B cell (primary cell): Measurements from ENCODE around the gene RAB17. TPM values are rescaled to one million over a fixed set of nuclear protein-coding genes. Genes with fewer than 3 reads are reported as not detected.

ENCODE experiments used
- ATAC-seq: fragments of 200-7000 bp; cut with Tn5 transposase; one replicate; pipeline ENCODE4 v1.10.0; 2021; ENCODE audit warnings: low read depth, mild to moderate bottlenecking, moderate number of reproducible peaks, moderate library complexity
- CTCF ChIA-PET: fragments of 350-600 bp; sonication (Branson Sonifier 250); formaldehyde crosslinking; loops from one replicate; lab custom pipeline; 2021; ENCODE audit warnings: antibody characterized with exemption, inconsistent platforms; lab: Charles Lee
- POLR2A ChIA-PET: fragments of 350-600 bp; sonication (Branson Sonifier 250); formaldehyde crosslinking; loops from one replicate; lab custom pipeline; 2021; ENCODE audit warnings: antibody characterized with exemption; lab: Charles Lee
- DNase-seq: peaks from one replicate; pipeline ENCODE4 v3.0.0; 2013
- H2AFZ ChIP-seq: 2 replicates; pipeline ENCODE4 v1.6.1; 2012; ENCODE audit warnings: mild to moderate bottlenecking, low read depth, low read length; ENCODE audit not compliant: insufficient read depth, poor library complexity, severe bottlenecking
- H3K27ac ChIP-seq, 2 donors: 1 replicate in 1 of 2; 2 replicates in 1 of 2; pipeline ENCODE4 v1.5.1; 2012 to 2013; ENCODE audit warnings: low read length in 2 of 2, mild to moderate bottlenecking in 2 of 2, moderate library complexity in 1 of 2
- H3K27me3 ChIP-seq, 4 experiments: fragments of 200-600 bp in 1 of 4; sonication (generic) in 1 of 4; replicated peaks in 1 of 4; 1 replicate in 2 of 4; 2 replicates in 2 of 4; pipeline versions ENCODE4 v1.6.1 to v1.7.0; 2013 to 2016; ENCODE audit warnings: low read length in 3 of 4, mild to moderate bottlenecking in 2 of 4, mixed read lengths in 1 of 4, moderate library complexity in 1 of 4; ENCODE audit not compliant: insufficient read depth in 4 of 4, control insufficient read depth in 3 of 4; ENCODE audit errors: control extremely low read depth in 1 of 4
- H3K36me3 ChIP-seq, 2 experiments: replicated peaks in 1 of 2; 1 replicate in 1 of 2; 2 replicates in 1 of 2; pipeline versions ENCODE4 v1.6.1 to v1.7.1; 2013; ENCODE audit warnings: low read length in 1 of 2; ENCODE audit not compliant: insufficient read depth in 2 of 2, control insufficient read depth in 1 of 2; ENCODE audit errors: control extremely low read depth in 1 of 2, extremely low read depth in 1 of 2
- H3K4me1 ChIP-seq, 2 donors: fragments of 200-600 bp in 1 of 2; sonication (generic) in 1 of 2; 1 replicate in 1 of 2; 2 replicates in 1 of 2; pipeline versions ENCODE4 v1.5.1 to v1.6.1; 2013 to 2017; ENCODE audit warnings: low read length in 2 of 2; ENCODE audit not compliant: control insufficient read depth in 2 of 2, insufficient read depth in 2 of 2
- H3K4me2 ChIP-seq: replicated peaks from 2 replicates; pipeline ENCODE3; 2012; ENCODE audit warnings: mild to moderate bottlenecking, low read depth, low read length; ENCODE audit not compliant: poor library complexity, severe bottlenecking
- H3K4me3 ChIP-seq, 5 experiments: fragments of 200-600 bp in 1 of 5; sonication (generic) in 1 of 5; 1 replicate in 3 of 5; 2 replicates in 2 of 5; pipeline versions ENCODE4 v1.5.1 to v1.7.0; 2011 to 2016; ENCODE audit warnings: low read length in 4 of 5, mild to moderate bottlenecking in 4 of 5, low read depth in 2 of 5, control low read depth in 1 of 5, moderate library complexity in 1 of 5; ENCODE audit not compliant: insufficient read depth in 1 of 5; ENCODE audit errors: control extremely low read depth in 1 of 5, extremely low read depth in 1 of 5
- H3K79me2 ChIP-seq: fragments of 200-600 bp; sonication (generic); one replicate; pipeline ENCODE4 v1.6.0; 2016; ENCODE audit warnings: low read length; ENCODE audit not compliant: control insufficient read depth, insufficient read depth
- H3K9ac ChIP-seq: fragments of 200-600 bp; sonication (generic); 2 replicates; pipeline ENCODE4 v1.6.1; 2017; ENCODE audit warnings: mild to moderate bottlenecking, low read length, moderate library complexity
- H3K9me3 ChIP-seq, 3 donors: one replicate each; pipeline versions ENCODE4 v1.6.1 to v1.7.1; 2013; ENCODE audit warnings: low read length in 2 of 3; ENCODE audit not compliant: control insufficient read depth in 2 of 3, insufficient read depth in 1 of 3; ENCODE audit errors: control extremely low read depth in 1 of 3
- H4K20me1 ChIP-seq: 2 replicates; pipeline ENCODE4 v1.6.0; 2012; ENCODE audit warnings: mild to moderate bottlenecking, low read length; ENCODE audit not compliant: insufficient read depth, control insufficient read depth, poor library complexity, severe bottlenecking
- H3K27ac Mint-ChIP-seq: one replicate; pipeline ENCODE4 v1.8.0; 2021; ENCODE audit warnings: mixed read lengths
- H3K27me3 Mint-ChIP-seq: one replicate; pipeline ENCODE4 v1.8.0; 2021; ENCODE audit warnings: mixed read lengths
- H3K4me1 Mint-ChIP-seq: one replicate; pipeline ENCODE4 v1.8.0; 2021; ENCODE audit warnings: mixed read lengths
- H3K4me3 Mint-ChIP-seq: one replicate; pipeline ENCODE4 v1.8.0; 2021; ENCODE audit warnings: mixed read lengths
- H3K9me3 Mint-ChIP-seq: one replicate; pipeline ENCODE4 v1.8.0; 2022; ENCODE audit warnings: mixed read lengths; ENCODE audit not compliant: insufficient read depth
- EZH2 ChIP-seq: IDR thresholded peaks from 2 replicates; pipeline ENCODE4 v1.6.1; 2012; ENCODE audit warnings: borderline replicate concordance, low read depth, mild to moderate bottlenecking, moderate library complexity, low read length; ENCODE audit not compliant: insufficient read depth, poor library complexity, severe bottlenecking
- WGBS: methylation state at CpG from one replicate; pipeline ENCODE4 v1.1.5; 2013; ENCODE audit warnings: missing lambda C conversion rate; ENCODE audit not compliant: insufficient coverage; 5-methylcytosine and 5-hydroxymethylcytosine counted together
- intact Hi-C: fragments of 100-400 bp; cut with micrococcal nuclease; formaldehyde crosslinking; loops from one replicate; pipeline ENCODE4 v1.10.0; 2022
- polyA plus RNA-seq: library from polyadenylated mRNA; depleted of rRNA; stranded (reverse); fragments of >200 nt; gene quantifications from 2 replicates; pipeline ENCODE4 v1.2.3, GENCODE V29; 2012
- total RNA-seq, 2 donors: library from RNA; stranded (reverse); fragments of 120-200 nt in 1 of 2; gene quantifications; 1 replicate in 1 of 2; 2 replicates in 1 of 2; pipeline versions ENCODE4 v1.2.3 to v1.2.4, GENCODE V29; 2013 to 2022
- TF ChIP-seq, protein P1 (sequence below): fragments of 200-600 bp; IDR thresholded peaks from one replicate; pipeline ENCODE4 v1.8.0; 2022; ENCODE audit warnings: antibody characterized with exemption, mild to moderate bottlenecking

RAB17 gene
- total and polyA plus RNA-seq, 2 donors (not counting 1 experiment from before 2014, with no cell fraction given) = not detected

- ATAC-seq (no peak), DNase-seq (no peak)
- no peaks in the 10 kb centered on the region for H3K79me2 ChIP-seq
- H3K4me1 Mint-ChIP-seq = no peaks in the 10 kb centered on the region
- H3K9ac ChIP-seq = no peak overlapping the region
- no peak overlapping the region for H3K4me3 ChIP-seq
- TF ChIP-seq EZH2 = no peak
- TF ChIP-seq, protein P1, sequence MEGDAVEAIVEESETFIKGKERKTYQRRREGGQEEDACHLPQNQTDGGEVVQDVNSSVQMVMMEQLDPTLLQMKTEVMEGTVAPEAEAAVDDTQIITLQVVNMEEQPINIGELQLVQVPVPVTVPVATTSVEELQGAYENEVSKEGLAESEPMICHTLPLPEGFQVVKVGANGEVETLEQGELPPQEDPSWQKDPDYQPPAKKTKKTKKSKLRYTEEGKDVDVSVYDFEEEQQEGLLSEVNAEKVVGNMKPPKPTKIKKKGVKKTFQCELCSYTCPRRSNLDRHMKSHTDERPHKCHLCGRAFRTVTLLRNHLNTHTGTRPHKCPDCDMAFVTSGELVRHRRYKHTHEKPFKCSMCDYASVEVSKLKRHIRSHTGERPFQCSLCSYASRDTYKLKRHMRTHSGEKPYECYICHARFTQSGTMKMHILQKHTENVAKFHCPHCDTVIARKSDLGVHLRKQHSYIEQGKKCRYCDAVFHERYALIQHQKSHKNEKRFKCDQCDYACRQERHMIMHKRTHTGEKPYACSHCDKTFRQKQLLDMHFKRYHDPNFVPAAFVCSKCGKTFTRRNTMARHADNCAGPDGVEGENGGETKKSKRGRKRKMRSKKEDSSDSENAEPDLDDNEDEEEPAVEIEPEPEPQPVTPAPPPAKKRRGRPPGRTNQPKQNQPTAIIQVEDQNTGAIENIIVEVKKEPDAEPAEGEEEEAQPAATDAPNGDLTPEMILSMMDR = no peak
- no peaks in the 10 kb centered on the region for H3K4me1 ChIP-seq
- ChIA-PET CTCF (no interaction called here), POLR2A (no interaction called here)
- 72% methylated on average over 8 of the region's 11 CpGs for WGBS
- H3K4me2 ChIP-seq = no peak overlapping the region
- H3K27me3 ChIP-seq = no peaks in the 10 kb centered on the region
- no peaks in the 10 kb centered on the region for H3K9me3 ChIP-seq
- no peak overlapping the region for H2AFZ ChIP-seq
- H3K27me3 Mint-ChIP-seq = peaks cover 9% of the 10 kb centered on the region
- no peak overlapping the region for H3K27ac ChIP-seq
- H3K9me3 Mint-ChIP-seq = no peaks in the 10 kb centered on the region
- no peaks in the 10 kb centered on the region for H4K20me1 ChIP-seq
- no peaks in the 10 kb centered on the region for H3K36me3 ChIP-seq
- no peak overlapping the region for H3K4me3 Mint-ChIP-seq
- H3K27ac Mint-ChIP-seq = no peak overlapping the region
- intact Hi-C loops = no loop called here
Measured at GRCh38 chr2:237547841-237548416, 42.6 kb downstream of the RAB17 start.

DNA sequence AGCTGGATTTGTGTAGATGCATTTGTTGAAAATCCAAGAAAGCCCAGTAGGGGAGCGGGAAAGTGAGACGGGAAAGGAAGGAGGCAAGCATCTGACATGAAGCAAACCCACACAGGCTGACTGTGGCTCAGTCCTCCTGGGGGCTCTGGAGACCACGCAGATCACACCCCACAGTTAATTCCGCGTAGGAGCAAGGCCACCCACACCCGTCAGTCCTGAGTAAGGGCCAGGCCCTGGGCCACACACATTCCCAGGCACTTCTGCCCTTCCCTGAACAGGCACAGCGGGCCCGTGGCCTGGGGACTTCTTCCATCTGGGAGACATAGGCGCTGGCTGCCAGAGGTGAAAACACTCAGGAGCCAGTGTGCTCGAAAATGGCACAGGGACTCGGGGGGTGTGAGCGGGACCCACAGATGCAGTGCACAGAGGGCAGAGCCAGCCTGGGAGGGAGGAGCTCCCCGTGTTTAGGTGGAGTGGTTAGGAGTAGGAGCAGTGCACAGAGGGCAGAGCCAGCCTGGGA, 43.6 kb downstream of the RAB17 start:
- no peak overlapping the region for H3K4me2 ChIP-seq
- no peak overlapping the region for H3K9ac ChIP-seq
- no peak for ATAC-seq
- intact Hi-C loops = no loop called here
- no peaks in the 10 kb centered on the region for H3K9me3 ChIP-seq
- H3K4me3 Mint-ChIP-seq = no peak overlapping the region
- TF ChIP-seq, protein P1 = no peak
- no peak for TF ChIP-seq EZH2
- ChIA-PET CTCF (no interaction called here), POLR2A (no interaction called here)
- no peak overlapping the region for H3K27ac Mint-ChIP-seq
- H2AFZ ChIP-seq = no peak overlapping the region
- no peaks in the 10 kb centered on the region for H3K9me3 Mint-ChIP-seq
- H3K4me1 ChIP-seq = no peaks in the 10 kb centered on the region
- 95% methylated on average over 7 of the region's 13 CpGs for WGBS
- H3K79me2 ChIP-seq = no peaks in the 10 kb centered on the region
- H3K36me3 ChIP-seq = no peaks in the 10 kb centered on the region
- no peak overlapping the region for H3K4me3 ChIP-seq
- no peaks in the 10 kb centered on the region for H4K20me1 ChIP-seq
- peaks cover 7% of the 10 kb centered on the region for H3K27me3 Mint-ChIP-seq
- DNase-seq = no peak
- H3K27ac ChIP-seq = no peak overlapping the region
- no peaks in the 10 kb centered on the region for H3K4me1 Mint-ChIP-seq
- no peaks in the 10 kb centered on the region for H3K27me3 ChIP-seq
